HG03039 (cell line): Measurements from ENCODE around the gene TSPAN14.
A peak's percentile ranks its signal among the peaks of the same experiment; 100 is the strongest.
"Not testable (repeated sequence)": the region's sequence is repeated elsewhere in the genome, so short reads cannot be mapped to it uniquely, and the experiment has no call there.

Source experiments
- ATAC-seq: cut with Tn5 transposase; IDR thresholded peaks from one replicate; pipeline ENCODE4 v1.9.1; 2021; ENCODE audit warnings: mild to moderate bottlenecking, moderate library complexity; ENCODE audit not compliant: unreplicated experiment

The TSPAN14 gene

DNA sequence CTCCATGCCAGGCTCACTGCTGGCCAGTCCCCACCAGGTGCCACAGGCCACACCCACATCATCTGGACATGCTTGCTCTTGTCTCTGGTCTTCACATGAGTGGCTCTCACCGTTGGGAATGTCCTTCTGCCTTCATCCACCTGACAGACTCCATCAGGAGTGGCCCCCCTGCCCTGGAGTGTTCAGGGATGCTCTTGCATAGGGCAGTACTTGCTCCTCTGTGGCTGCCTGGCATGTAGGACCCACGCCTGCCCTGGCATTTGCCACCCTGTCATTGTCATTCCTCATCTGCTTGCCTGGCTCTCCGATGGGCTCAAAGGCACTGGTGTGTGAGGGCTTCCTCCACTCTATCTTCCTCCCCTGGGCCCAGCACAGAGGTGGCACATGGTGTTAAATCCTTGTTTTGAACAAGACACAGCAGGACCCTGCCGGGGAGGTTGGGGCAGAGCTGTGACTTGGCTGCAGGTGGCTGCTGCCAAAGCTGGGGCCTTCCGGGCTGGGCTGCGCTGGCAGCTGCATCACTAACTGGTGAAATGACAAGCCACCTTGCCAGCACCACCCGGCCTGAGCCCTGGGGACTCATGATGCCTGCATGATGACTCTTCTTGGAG is 85.4 kb downstream of the TSPAN14 start:
- ATAC-seq, result no peak

DNA sequence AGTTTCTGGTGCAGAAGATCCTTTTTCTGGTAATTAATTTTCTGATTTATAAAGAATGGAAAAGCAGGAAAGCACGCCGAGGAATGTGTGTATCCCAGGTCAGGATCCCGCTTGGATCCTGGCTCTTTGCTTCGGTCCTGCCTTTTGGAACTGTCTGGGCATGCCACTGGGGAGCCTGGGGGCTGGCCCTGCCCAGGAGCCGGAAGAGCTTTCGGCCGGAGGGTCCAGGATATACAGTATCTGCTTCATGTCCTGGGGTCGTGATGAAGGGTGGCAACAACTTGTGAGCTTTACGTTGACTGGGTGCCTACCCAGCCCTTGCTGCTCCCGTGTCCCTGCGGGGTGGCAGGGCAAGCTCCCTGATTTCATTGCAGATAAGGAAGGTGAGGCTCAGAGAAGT is 86.0 kb downstream of the TSPAN14 start:
- no peak for ATAC-seq

GRCh38 chr10:80540618-80540980 is 86.5 kb downstream of the TSPAN14 start:
- no peak for ATAC-seq

DNA sequence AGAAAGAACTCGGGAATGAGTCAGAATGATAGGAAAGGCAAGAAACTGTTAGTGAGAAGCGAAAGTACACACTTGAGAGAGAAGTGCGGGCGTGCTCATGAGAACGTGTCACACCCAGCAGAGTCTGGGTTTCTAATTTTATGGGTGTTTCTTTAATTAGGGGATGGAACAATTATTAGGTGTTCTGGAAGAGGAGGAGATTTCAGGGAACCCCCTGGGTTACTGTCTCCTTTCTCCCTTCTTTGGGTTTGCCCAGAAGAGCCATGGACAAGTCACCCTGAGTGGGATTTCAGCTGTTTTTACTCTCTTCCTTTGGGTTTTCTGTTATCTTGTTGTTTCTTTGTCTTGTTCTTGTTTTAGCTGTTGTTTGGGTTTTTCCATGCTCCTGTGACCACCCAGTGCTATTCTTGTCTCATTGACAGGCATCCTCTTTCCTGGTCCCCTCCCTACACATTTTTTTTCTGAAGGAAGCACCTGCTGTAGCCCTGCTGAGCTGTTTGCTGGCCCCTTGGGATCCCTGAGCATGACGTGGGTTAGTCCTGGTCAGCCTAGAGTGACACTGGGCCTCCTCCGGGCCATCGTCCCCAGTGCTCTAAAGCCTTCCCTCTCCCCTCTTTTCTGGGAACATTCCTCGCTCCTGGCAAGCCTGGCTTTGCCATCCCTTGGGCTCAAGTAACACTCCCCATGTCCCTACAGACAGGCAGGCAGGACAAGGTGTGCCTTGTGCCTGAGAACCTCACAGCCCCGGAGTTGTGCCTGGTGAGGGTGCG is 87.1 kb downstream of the TSPAN14 start:
- peak; percentile 53 for ATAC-seq

DNA sequence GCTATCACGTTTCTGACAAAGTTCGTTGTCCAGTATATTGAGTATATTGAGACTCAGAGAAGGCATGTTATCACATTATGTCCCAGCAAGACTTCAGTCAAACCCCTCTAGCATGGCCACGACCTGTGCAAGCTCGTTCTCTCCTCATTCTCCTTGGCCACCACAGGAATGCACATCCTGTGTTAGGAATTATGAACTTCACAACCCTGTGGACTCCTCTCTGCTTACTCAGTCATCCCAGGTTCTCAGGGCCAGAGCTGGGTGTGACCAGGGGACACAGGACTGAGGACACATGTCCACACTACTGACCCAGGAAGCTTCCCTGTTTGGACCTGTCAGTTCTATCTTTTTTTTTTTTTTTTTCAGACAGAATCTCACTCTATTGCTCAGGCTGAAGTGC is 87.9 kb downstream of the TSPAN14 start:
- ATAC-seq, result no peak

DNA sequence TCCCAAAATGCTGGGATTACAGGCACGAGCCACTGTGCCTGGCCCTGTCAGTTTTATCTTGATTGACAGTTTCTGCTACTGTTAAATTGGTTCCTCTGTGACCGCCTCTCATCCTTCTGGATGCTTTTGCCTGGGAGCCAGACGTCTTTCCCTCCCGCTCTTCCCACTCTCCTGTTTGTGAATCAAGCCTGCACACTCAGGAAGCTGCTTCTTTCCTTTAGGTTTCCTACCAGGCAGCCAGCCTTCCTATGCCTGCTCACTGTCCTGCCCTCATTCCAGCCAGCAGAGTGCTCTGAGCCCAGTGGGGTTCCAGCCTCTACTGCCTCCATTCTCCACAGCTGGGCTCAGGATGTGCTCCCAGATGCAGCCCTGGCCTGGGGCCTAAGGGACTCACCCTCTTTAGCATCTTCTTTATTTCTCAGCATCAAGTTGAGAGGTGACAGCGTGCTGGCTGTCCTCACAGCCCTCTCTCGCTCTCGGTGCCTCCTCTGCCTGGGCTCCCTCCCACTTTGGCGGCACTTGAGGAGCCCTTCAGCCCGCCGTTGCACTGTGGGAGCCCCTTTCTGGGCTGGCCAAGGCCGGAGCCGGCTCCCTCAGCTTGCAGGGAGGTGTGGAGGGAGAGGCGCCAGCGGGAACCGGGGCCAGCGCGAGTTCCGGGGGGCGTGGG is 88.7 kb downstream of the TSPAN14 start:
- ATAC-seq, result no peak

DNA sequence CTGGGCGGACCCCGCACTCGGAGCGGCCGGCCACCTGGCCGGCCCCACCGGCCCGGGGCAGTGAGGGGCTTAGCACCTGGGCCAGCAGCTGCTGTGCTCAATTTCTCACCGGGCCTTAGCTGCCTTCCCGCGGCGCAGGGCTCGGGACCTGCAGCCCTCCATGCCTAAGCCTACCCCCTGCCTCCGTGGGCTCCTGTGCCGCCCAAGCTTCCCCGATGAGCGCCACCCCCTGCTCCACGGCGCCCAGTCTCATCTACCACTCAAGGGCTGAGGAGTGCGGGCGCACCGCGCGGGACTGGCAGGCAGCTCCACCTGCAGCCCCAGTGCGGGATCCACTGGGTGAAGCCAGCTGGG is 89.2 kb downstream of the TSPAN14 start:
- not testable (repeated sequence) for ATAC-seq

GRCh38 chr10:80544316-80544953 is 90.3 kb downstream of the TSPAN14 start:
- no peak for ATAC-seq

DNA sequence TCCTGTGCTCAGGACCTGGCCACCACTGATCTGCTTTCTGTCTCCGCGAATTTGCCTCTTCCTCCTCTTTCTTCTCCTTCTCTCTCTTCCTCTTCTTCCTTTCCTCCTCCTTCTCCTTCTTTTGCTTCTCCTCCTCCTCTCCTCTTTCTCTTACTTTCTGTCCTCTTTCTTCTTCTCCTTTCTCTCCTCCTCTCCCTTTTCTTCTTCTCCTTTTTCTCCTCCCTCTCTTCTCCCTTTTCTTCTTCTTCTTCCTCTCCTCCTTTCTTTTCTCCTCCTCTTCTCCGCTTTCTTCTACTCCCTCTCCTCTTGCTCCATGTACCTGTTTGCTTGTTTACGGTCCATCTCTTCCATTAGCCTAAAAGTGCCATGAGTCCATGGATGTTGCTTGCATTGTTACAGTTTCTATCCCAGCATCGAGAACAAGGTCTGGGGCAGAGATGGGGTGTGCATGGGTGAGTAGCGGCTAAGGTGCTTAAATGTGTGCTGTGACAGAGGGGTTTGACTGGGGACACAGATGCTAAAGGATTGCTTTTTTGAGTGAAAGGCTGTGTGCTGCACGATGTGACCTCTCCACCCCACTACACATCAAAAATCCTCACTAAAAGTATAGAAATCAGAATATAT is 91.3 kb downstream of the TSPAN14 start:
- no peak for ATAC-seq

DNA sequence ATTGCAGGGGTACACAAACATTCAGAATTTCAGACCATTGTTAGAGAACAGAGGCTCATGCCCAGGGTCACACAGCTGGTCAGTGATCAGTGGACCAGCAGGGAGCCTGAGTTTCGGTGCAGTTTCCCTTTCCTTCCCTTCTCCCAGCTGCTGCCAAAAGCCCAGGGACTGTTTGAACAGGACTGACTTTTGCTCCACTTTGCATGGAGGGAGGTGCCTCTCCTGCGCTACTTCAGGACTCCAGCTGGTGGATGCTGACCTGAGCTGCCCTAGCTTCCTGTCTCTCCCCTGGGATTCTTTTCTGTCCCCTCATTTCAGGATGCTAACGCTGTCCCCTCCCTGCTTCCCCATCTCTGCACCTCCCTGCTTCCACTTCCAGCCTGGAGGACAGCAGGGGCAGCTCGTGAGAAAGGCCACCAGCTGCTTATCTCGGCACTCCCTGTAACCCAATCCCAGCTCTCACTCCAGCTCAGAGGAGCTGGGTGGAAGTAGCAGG is 98.1 kb downstream of the TSPAN14 start:
- ATAC-seq, result no peak

GRCh38 chr10:80553436-80553835 is 99.3 kb downstream of the TSPAN14 start:
- no peak for ATAC-seq

- ATAC-seq, result no peak
Observed at GRCh38 chr10:80554050-80554449, 99.9 kb downstream of the TSPAN14 start.

GRCh38 chr10:80555415-80555814 is 101.3 kb downstream of the TSPAN14 start:
- ATAC-seq, result no peak

DNA sequence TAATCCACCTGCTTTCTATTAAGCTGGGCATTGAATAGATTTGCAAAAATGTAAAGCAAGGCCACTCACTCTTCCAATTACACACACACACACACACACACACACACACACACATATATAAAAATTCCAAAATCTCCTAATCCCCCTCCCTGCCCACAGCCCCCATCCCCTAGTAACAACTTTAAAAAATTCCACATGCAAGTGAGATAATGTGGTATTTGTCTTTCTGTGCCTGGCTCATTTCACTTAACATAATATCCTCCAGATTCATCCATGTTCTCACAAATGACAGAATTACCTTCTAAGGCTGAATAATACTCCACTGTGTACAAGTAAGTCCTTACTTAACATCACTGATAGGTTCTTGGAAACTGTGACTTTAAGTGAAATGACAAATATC is 107.8 kb downstream of the TSPAN14 start:
- no peak for ATAC-seq

GRCh38 chr10:80567292-80567691 is 113.2 kb downstream of the TSPAN14 start:
- no peak for ATAC-seq

DNA sequence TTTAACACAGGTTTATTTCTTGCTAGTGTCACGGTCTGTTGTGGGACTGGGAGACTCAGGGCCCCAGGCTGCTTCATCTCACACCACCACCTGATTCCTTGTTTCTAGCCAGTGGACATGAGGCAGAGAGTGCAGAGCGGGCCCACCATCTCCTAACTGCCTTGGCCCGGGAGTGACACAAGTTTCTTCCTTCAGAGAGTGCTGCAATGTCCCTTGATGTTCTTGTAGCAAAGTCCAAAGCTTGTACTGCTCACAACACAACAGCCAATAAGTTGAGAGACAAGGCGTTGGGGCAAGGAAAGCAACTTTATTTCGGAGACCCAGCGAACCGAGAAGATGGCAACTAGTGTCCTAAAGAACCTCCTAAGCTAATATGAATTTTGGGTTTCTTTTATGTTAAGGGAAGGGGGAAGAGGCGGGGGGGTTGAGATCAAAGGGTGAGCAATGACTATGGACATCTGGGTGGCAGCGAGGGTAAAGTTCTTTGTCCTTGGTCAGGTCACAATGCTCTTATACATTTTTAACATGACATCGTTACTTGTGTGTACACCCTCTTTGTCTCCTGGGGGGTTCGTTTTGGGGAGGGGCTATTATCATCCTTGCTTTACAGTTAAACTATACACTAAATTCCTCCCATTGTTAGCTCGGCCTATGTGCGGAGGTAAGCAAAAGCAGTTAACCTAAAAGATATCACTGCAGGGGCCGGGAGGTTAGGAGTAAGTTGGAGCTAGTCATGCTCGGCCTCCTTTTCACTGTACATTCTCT is 115.2 kb downstream of the TSPAN14 start:
- ATAC-seq, result no peak

DNA sequence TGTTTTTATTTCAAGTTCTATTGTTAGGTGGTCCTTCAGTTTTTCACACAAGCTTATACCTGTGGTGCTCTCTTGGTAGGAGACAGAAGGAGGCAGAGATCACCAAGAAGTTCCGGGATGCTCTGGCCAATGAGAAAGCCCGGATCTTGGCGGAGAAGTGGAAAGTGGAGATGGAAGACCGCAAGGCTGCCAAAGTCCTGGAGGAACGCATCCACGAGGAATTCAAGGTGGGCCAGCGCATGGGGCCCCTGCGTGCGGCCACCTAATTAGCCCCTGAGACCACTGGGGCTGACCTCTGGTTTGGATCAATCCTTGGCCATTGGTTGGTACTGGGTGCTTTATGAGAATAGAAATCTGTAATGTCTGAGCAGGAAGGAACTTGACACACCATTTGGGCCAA is 117.2 kb downstream of the TSPAN14 start:
- no peak for ATAC-seq

DNA sequence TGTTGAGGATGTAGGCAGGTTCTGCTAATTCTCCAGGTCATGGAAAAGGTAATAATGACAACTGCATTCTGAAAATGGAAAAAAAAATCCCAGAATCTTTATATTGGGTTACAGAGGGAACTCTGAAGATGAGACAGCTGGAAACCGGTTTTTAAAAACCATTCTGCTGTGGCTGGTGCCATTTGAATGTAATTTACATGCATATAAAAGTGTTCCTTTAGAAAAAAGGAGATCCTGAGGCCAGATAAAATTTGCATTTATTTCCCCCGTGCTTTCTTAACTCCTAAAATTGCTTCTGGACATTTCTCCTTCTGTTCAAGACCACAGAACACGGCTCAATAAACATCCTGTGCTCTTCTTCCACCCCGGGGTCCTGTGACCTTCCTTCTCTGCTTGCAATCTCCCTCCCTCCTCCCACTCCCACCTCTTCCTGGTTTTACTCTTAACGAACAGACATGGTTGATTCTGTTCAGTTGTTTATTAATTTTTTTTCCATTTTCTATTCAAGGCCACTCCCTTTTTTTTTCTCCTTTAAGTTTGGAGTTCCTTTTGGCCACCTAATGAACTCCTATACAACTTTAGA is 125.2 kb downstream of the TSPAN14 start:
- no peak for ATAC-seq

DNA sequence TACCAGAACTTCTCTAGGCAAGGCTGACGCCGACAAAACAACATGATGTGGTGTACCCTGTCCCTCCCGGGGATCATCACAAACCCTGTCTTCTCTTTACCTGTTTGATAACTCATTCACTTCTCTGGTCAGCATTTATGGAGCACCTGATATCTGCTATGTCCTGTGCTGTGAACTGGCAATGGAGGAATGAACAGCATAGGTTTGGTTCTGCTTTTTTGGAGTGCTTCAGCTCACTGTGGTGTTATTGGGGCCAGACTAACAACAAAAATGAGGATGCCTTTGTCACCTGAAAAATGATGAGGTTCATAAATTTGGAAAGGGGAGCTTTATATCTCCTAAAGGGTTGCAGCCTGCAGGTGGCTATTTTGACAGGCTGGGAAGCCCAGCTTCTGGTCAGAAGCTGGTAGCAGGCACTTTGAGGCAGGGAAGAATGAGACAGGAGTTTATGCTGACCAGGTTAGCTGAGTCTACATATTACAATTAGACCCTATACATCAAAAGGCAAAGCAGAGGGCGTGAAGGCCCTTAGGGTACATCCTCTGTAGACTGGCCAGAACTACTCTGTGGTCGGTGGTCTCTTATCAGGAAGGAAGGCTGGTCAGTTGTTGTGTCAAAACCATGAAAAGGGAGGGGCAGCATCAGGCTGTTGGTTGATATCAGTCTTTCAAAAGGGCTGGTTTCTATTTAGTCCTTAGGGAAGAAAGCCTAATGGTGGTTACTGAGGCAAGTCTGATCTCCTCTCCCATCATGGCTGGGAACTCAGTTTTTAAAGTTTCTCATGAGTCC is 125.9 kb downstream of the TSPAN14 start:
- no peak for ATAC-seq
